Measurements from ENCODE around the gene NHSL1. TPM values are rescaled to one million over a fixed set of nuclear protein-coding genes. Genes with fewer than 3 reads are reported as not detected.

Gene NHSL1
- total RNA-seq, 2 experiments from 2014 or later = 0.53 to 0.95 TPM

- ChIA-PET CTCF (interaction anchor here (1.2 to 5.1 kb wide), 3 partner anchors 13 to 407 kb away, joined by 3 to 40 read pairs (median 32); no protein-coding TSS in a partner anchor), POLR2A (no interaction called here)
- intact Hi-C loops (cut with micrococcal nuclease) = no loop called here
- Mint-ChIP-seq H3K27ac (no peak overlapping the region), H3K4me3 (no peak overlapping the region), H3K4me1 (ENCODE audit: low read depth) (no peaks in the 10 kb centered on the region), H3K27me3 (peaks cover 10% of the 10 kb centered on the region), H3K36me3 (peaks cover 2% of the 10 kb centered on the region), H3K9me3 (peaks cover 4% of the 10 kb centered on the region)
- DNase-seq = no peak
Measured at GRCh38 chr6:138521790-138522189, 22.5 kb upstream of the NHSL1 start.

DNA sequence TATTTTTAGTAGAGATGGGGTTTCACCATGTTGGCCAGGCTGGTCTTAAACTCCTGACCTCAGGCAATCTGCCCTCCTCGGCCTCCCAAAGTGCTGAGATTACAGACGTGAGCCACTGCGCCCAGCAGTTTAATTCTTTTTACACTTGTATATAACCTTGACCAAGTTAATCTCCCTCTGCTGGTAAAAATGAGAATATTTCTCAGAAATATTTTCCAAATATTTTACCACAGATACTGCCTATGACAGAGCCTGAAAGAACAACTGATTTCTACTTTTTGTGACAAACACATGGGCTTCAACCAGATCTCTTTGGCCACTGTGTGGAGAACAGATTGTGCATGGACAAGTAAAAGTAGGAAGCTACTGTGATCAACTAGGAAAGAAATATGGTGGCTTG is 21.2 kb upstream of the NHSL1 start:
- H3K4me3 Mint-ChIP-seq = no peak overlapping the region
- peaks cover 2% of the 10 kb centered on the region for H3K36me3 Mint-ChIP-seq
- no peak for DNase-seq
- H3K4me1 Mint-ChIP-seq (ENCODE audit: low read depth) = no peaks in the 10 kb centered on the region
- peaks cover 9% of the 10 kb centered on the region for H3K27me3 Mint-ChIP-seq
- POLR2A ChIA-PET = no interaction called here
- no peak overlapping the region for H3K27ac Mint-ChIP-seq
- CTCF ChIA-PET = interaction anchor here (0.7 to 5.1 kb wide), 8 partner anchors 12 to 406 kb away, joined by 3 to 40 read pairs (median 3); no protein-coding TSS in a partner anchor
- peaks cover 4% of the 10 kb centered on the region for H3K9me3 Mint-ChIP-seq
- intact Hi-C loops (cut with micrococcal nuclease) = no loop called here

DNA sequence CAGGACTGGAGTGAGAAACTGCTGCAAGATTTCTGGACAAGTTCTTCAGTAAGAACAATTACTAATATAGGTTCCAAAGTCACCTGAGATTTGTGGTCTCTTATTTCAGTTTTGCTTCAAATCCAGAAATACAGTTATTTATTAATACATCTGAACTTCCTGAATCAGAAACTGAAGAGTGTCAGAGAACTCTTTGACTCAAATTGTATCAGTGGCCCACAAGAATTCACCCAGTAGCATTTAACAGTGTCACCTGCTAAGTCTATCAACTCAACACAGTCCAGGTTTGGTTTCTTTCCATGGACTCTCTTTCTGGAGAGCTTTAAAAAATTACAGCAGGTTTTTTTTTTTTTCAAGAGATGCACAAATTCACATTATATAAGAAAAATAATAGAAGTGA is 18.8 kb upstream of the NHSL1 start:
- Mint-ChIP-seq H3K27ac (no peak overlapping the region), H3K36me3 (peaks cover 2% of the 10 kb centered on the region), H3K4me1 (ENCODE audit: low read depth) (peaks cover 7% of the 10 kb centered on the region), H3K9me3 (peaks cover 4% of the 10 kb centered on the region), H3K27me3 (peaks cover 9% of the 10 kb centered on the region), H3K4me3 (no peak overlapping the region)
- DNase-seq = no peak
- CTCF ChIA-PET = interaction anchor here (0.6 to 5.1 kb wide), 18 partner anchors 9 to 486 kb away, joined by 3 to 54 read pairs (median 4); partner anchors contain the start of gene HEBP2
- POLR2A ChIA-PET = no interaction called here
- intact Hi-C loops (cut with micrococcal nuclease) = loop anchor here (5.0 kb wide), 1 partner anchor 516 kb away; no protein-coding TSS in a partner anchor

DNA sequence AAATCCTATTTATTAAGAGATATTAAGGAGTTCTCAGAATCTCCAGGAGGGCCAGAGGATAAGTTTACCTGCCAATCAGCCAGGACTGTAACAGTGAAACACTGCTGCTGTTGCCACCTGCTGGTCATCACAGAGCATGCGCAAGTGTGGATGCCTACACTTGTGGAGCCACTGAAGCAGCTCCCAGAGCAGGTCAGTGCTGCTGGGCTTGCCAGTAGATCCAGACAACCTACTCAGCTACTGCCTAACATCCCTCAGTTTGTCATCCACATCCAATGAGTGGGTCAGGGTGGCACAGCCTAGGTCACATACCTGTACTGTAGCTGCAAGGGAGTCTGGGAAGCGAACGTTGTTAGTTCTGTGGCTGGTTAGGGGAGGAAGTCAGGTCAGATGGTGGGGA is 18.3 kb upstream of the NHSL1 start:
- intact Hi-C loops (cut with micrococcal nuclease) = loop anchor here (1.0 to 5.0 kb wide), 2 partner anchors 88 to 515 kb away; no protein-coding TSS in a partner anchor
- Mint-ChIP-seq H3K4me1 (ENCODE audit: low read depth) (peaks cover 7% of the 10 kb centered on the region), H3K27ac (no peak overlapping the region), H3K36me3 (peaks cover 2% of the 10 kb centered on the region), H3K9me3 (peaks cover 4% of the 10 kb centered on the region), H3K27me3 (peaks cover 9% of the 10 kb centered on the region), H3K4me3 (no peak overlapping the region)
- peak; percentile 61 for DNase-seq
- POLR2A ChIA-PET = no interaction called here
- CTCF ChIA-PET = interaction anchor here (0.6 to 5.1 kb wide), 18 partner anchors 9 to 485 kb away, joined by 3 to 54 read pairs (median 4); partner anchors contain the start of gene HEBP2

DNA sequence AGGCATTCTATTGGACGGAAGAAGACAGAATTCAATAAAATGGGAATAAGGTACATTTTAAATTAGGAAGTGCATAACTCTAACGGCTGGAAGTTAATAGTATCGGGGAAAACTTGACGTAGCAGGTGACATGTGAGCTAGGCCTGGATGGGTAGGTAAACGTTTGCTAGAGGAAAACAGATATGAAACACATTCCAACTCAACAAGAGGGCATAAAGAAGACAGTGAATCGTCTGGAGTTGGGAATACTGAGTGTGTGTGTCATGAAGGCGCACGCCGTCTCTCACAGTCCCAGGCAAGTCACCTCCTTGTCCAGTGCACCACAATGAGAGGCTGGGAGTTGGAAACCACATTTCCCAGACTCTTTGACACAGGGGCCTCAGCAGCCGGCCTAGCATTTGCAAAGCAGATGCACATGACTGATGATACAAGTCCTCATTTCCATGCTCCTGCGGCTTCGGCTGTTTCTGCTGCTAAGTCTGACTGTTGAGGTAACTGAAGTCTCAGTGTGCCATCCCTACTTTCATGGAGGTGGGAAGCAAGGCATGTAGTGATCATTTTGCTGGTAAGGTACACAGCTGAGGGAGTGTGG is 16.5 kb upstream of the NHSL1 start:
- no peak overlapping the region for H3K4me3 Mint-ChIP-seq
- intact Hi-C loops (cut with micrococcal nuclease) = loop anchor here (5.0 kb wide), 1 partner anchor 513 kb away; no protein-coding TSS in a partner anchor

DNA sequence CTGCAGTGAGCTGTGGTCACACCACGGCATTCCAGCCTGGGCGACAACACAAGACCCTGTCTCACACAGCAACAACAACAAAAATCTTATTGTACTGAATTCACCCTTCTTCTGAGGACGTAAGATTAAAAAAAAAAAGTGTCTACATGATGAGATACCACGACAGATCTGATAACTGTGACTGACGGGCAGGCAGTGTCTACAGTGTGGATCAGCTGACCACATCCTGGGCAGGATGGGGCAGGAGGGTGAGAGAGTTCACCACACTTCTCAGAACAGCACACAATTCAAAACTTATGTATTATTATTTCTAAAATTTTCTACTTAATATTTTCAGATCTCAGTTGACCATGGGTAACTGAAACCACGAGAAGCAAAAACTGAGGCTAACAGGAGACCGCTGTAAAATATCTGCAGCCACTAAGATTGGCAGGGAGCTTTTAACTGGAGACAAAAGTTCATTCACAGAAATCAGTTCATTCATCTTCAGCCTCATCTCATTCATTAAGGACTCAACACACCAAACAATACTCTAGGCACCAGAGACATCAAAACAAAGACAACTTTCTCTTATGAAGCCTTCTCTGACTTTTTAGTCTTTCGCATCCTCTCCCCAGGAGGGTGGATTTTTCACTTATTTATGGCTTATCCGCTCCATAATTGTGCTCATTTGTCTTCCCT is 15.7 kb upstream of the NHSL1 start:
- ChIA-PET CTCF (interaction anchor here (0.6 to 4.8 kb wide), 6 partner anchors 12 to 1594 kb away, joined by 3 to 54 read pairs (median 8); no protein-coding TSS in a partner anchor), POLR2A (interaction anchor here (0.6 to 0.7 kb wide), 2 partner anchors 23 to 151 kb away, joined by 3 to 4 read pairs; no protein-coding TSS in a partner anchor)
- DNase-seq = peak; percentile 38
- peaks cover 6% of the 10 kb centered on the region for H3K27me3 Mint-ChIP-seq
- no peak overlapping the region for H3K4me3 Mint-ChIP-seq
- H3K27ac Mint-ChIP-seq = peak overlapping the region; percentile 19
- intact Hi-C loops (cut with micrococcal nuclease) = loop anchor here (5.0 kb wide), 1 partner anchor 513 kb away; no protein-coding TSS in a partner anchor
- H3K4me1 Mint-ChIP-seq (ENCODE audit: low read depth) = peaks cover 7% of the 10 kb centered on the region
- peaks cover 4% of the 10 kb centered on the region for H3K9me3 Mint-ChIP-seq
- H3K36me3 Mint-ChIP-seq = peaks cover 2% of the 10 kb centered on the region

More for the DNA sequence above, 16.5 kb upstream of the NHSL1 start:
- peaks cover 9% of the 10 kb centered on the region for H3K27me3 Mint-ChIP-seq
- peaks cover 2% of the 10 kb centered on the region for H3K36me3 Mint-ChIP-seq
- ChIA-PET CTCF (interaction anchor here (0.6 to 4.8 kb wide), 6 partner anchors 11 to 1594 kb away, joined by 3 to 54 read pairs (median 8); no protein-coding TSS in a partner anchor), POLR2A (no interaction called here)
- H3K27ac Mint-ChIP-seq = no peak overlapping the region
- H3K9me3 Mint-ChIP-seq = peaks cover 4% of the 10 kb centered on the region
- H3K4me1 Mint-ChIP-seq (ENCODE audit: low read depth) = peaks cover 7% of the 10 kb centered on the region
- no peak for DNase-seq

DNA sequence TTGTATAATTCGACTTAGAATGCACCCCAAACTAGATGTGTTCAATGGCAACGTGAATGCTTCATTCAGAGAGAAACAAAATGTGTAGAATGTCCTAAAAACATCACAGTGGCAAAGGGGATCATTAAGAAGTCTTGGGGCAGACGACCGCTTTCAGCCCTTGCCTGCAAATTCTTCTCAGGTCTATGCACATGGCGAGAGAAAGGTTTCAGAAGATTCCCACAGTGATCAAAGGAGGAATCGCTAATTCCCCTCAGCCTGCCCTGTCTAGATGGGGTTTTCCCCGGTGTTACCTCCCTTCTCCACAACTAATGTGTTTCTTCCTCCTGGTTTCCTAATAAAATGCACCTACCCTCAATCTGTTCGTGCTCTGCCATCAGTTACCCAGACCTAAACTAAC is 13.3 kb upstream of the NHSL1 start:
- ChIA-PET POLR2A (no interaction called here), CTCF (interaction anchor here (8.1 kb wide), 1 partner anchor 84 kb away, joined by 123 read pairs; no protein-coding TSS in a partner anchor)
- no peak for DNase-seq
- intact Hi-C loops (cut with micrococcal nuclease) = no loop called here
- Mint-ChIP-seq H3K27ac (no peak overlapping the region), H3K36me3 (peaks cover under 1% of the 10 kb centered on the region), H3K27me3 (peaks cover 2% of the 10 kb centered on the region), H3K4me1 (ENCODE audit: low read depth) (peaks cover 9% of the 10 kb centered on the region), H3K9me3 (peaks cover under 1% of the 10 kb centered on the region), H3K4me3 (no peak overlapping the region)

- POLR2A ChIA-PET = no interaction called here
Measured at GRCh38 chr6:138510093-138510492, 10.8 kb upstream of the NHSL1 start.

DNA sequence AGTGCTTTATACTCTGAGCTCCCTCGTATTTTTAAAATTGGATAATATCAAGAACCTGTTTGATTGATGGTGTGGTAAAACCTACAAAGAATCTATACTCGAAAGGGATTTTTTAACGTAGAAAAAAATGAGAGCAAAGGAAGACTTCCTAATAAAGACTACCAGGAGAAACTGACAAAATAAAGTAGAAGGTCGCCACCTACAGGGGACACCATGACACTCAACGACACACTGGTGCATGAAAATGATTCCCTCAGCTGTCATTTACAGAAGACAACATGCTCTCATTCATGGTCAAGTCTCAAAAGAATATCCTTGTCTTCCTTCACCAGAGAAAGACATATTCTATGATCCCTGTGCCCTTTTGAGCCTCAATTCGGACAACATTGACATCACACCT is 10.1 kb upstream of the NHSL1 start:
- intact Hi-C loops (cut with micrococcal nuclease) = loop anchor here (1.0 to 5.0 kb wide), 3 partner anchors 80 to 393 kb away; no protein-coding TSS in a partner anchor
- Mint-ChIP-seq H3K36me3 (no peaks in the 10 kb centered on the region), H3K9me3 (no peaks in the 10 kb centered on the region), H3K4me3 (no peak overlapping the region), H3K4me1 (ENCODE audit: low read depth) (peaks cover 2% of the 10 kb centered on the region), H3K27ac (no peak overlapping the region), H3K27me3 (peaks cover 1% of the 10 kb centered on the region)
- peak; percentile 64 for DNase-seq
- ChIA-PET CTCF (interaction anchor here (0.6 to 8.1 kb wide), 25 partner anchors 9 to 1336 kb away, joined by 3 to 123 read pairs (median 4); partner anchors contain the start of gene NHSL1), POLR2A (no interaction called here)

More at GRCh38 chr6:138510093-138510492, 10.8 kb upstream of the NHSL1 start:
- Mint-ChIP-seq H3K4me3 (no peak overlapping the region), H3K36me3 (no peaks in the 10 kb centered on the region), H3K9me3 (no peaks in the 10 kb centered on the region), H3K4me1 (ENCODE audit: low read depth) (peaks cover 7% of the 10 kb centered on the region), H3K27me3 (peaks cover 1% of the 10 kb centered on the region), H3K27ac (no peak overlapping the region)
- CTCF ChIA-PET = interaction anchor here (0.8 to 8.1 kb wide), 15 partner anchors 9 to 394 kb away, joined by 3 to 123 read pairs (median 5); partner anchors contain the start of gene NHSL1
- DNase-seq = no peak
- intact Hi-C loops (cut with micrococcal nuclease) = no loop called here

- intact Hi-C loops (cut with micrococcal nuclease) = loop anchor here (5.0 kb wide), 1 partner anchor 221 kb away; no protein-coding TSS in a partner anchor
- CTCF ChIA-PET = interaction anchor here (0.7 to 8.1 kb wide), 20 partner anchors 9 to 508 kb away, joined by 3 to 123 read pairs (median 6); partner anchors contain the start of gene NHSL1
- Mint-ChIP-seq H3K27me3 (peaks cover 1% of the 10 kb centered on the region), H3K4me1 (ENCODE audit: low read depth) (peaks cover 2% of the 10 kb centered on the region), H3K27ac (no peak overlapping the region), H3K4me3 (no peak overlapping the region), H3K9me3 (no peaks in the 10 kb centered on the region), H3K36me3 (no peaks in the 10 kb centered on the region)
- POLR2A ChIA-PET = no interaction called here
- DNase-seq = no peak
Measured at GRCh38 chr6:138508676-138508988, 9.3 kb upstream of the NHSL1 start.

GRCh38 chr6:138507977-138508675 is 8.8 kb upstream of the NHSL1 start:
- no peaks in the 10 kb centered on the region for H3K36me3 Mint-ChIP-seq
- intact Hi-C loops (cut with micrococcal nuclease) = loop anchor here (5.0 kb wide), 1 partner anchor 221 kb away; no protein-coding TSS in a partner anchor
- DNase-seq = no peak
- ChIA-PET POLR2A (no interaction called here), CTCF (interaction anchor here (1.0 to 8.1 kb wide), 11 partner anchors 11 to 507 kb away, joined by 3 to 123 read pairs (median 8); no protein-coding TSS in a partner anchor)
- no peak overlapping the region for H3K27ac Mint-ChIP-seq
- peaks cover 1% of the 10 kb centered on the region for H3K27me3 Mint-ChIP-seq
- H3K4me1 Mint-ChIP-seq (ENCODE audit: low read depth) = peaks cover 2% of the 10 kb centered on the region
- no peaks in the 10 kb centered on the region for H3K9me3 Mint-ChIP-seq
- H3K4me3 Mint-ChIP-seq = no peak overlapping the region
